KOPT-K1 (cell line): ENCODE measurements around the gene TNIK.
"Not testable (repeated sequence)": the region's sequence is repeated elsewhere in the genome, so short reads cannot be mapped to it uniquely, and the experiment has no call there.

Source experiments
- H3K27ac ChIP-seq: fragments of 200-600 bp; sonication (generic); 2 replicates; pipeline ENCODE4 v1.5.1; 2016; ENCODE audit warnings: antibody characterized with exemption, mild to moderate bottlenecking, low read depth, low read length; ENCODE audit not compliant: poor library complexity, severe bottlenecking
- H3K36me3 ChIP-seq: fragments of 200-600 bp; sonication (generic); 2 replicates; pipeline ENCODE4 v1.5.1; 2017; ENCODE audit warnings: antibody characterized with exemption, mild to moderate bottlenecking, low read length, moderate library complexity; ENCODE audit not compliant: insufficient read depth
- H3K9me3 ChIP-seq: fragments of 200-600 bp; sonication (generic); 2 replicates; pipeline ENCODE4 v1.5.1; 2017; ENCODE audit warnings: antibody characterized with exemption, low read length, mild to moderate bottlenecking; ENCODE audit not compliant: insufficient read depth, poor library complexity, severe bottlenecking

TNIK gene

GRCh38 chr3:171312741-171313140, 147.5 kb downstream of the TNIK start:
- Histone ChIP-seq H3K36me3 (no peaks in the 10 kb centered on the region), H3K9me3 (no peaks in the 10 kb centered on the region), H3K27ac (no peak overlapping the region)

GRCh38 chr3:171311784-171312183, 148.4 kb downstream of the TNIK start:
- H3K27ac ChIP-seq: no peak overlapping the region
- H3K9me3 ChIP-seq: no peaks in the 10 kb centered on the region
- H3K36me3 ChIP-seq: no peaks in the 10 kb centered on the region

GRCh38 chr3:171309906-171310359, 150.3 kb downstream of the TNIK start:
- no peaks in the 10 kb centered on the region for H3K36me3 ChIP-seq
- no peak overlapping the region for H3K27ac ChIP-seq
- no peaks in the 10 kb centered on the region for H3K9me3 ChIP-seq

GRCh38 chr3:171307988-171308387, 152.2 kb downstream of the TNIK start:
- Histone ChIP-seq H3K27ac (no peak overlapping the region), H3K9me3 (no peaks in the 10 kb centered on the region), H3K36me3 (no peaks in the 10 kb centered on the region)

GRCh38 chr3:171307046-171307585, 153.1 kb downstream of the TNIK start:
- Histone ChIP-seq H3K27ac (no peak overlapping the region), H3K36me3 (no peaks in the 10 kb centered on the region), H3K9me3 (no peaks in the 10 kb centered on the region)

- no peaks in the 10 kb centered on the region for H3K36me3 ChIP-seq
- H3K9me3 ChIP-seq: no peaks in the 10 kb centered on the region
- no peak overlapping the region for H3K27ac ChIP-seq
These were observed 153.6 kb downstream of the TNIK start for GRCh38 chr3:171306631-171307030.

GRCh38 chr3:171305823-171306222, 154.4 kb downstream of the TNIK start:
- H3K27ac ChIP-seq, H3K9me3 ChIP-seq, H3K36me3 ChIP-seq: not testable (repeated sequence)

- not testable (repeated sequence) for H3K9me3 ChIP-seq, H3K36me3 ChIP-seq, H3K27ac ChIP-seq
These were observed 155.7 kb downstream of the TNIK start for GRCh38 chr3:171304498-171304897.

- H3K36me3 ChIP-seq, H3K27ac ChIP-seq, H3K9me3 ChIP-seq: not testable (repeated sequence)
These were observed 156.2 kb downstream of the TNIK start for GRCh38 chr3:171304017-171304416.

- Histone ChIP-seq H3K27ac (no peak overlapping the region), H3K9me3 (no peaks in the 10 kb centered on the region), H3K36me3 (no peaks in the 10 kb centered on the region)
These were observed 158.2 kb downstream of the TNIK start for GRCh38 chr3:171301998-171302397.

GRCh38 chr3:171301002-171301401, 159.2 kb downstream of the TNIK start:
- no peaks in the 10 kb centered on the region for H3K9me3 ChIP-seq
- no peaks in the 10 kb centered on the region for H3K36me3 ChIP-seq
- no peak overlapping the region for H3K27ac ChIP-seq

GRCh38 chr3:171297951-171298350, 162.3 kb downstream of the TNIK start:
- Histone ChIP-seq H3K9me3 (no peaks in the 10 kb centered on the region), H3K27ac (no peak overlapping the region), H3K36me3 (no peaks in the 10 kb centered on the region)

GRCh38 chr3:171297207-171297606, 163.0 kb downstream of the TNIK start:
- H3K9me3 ChIP-seq: no peaks in the 10 kb centered on the region
- no peaks in the 10 kb centered on the region for H3K36me3 ChIP-seq
- H3K27ac ChIP-seq: no peak overlapping the region

GRCh38 chr3:171295484-171296373, 164.5 kb downstream of the TNIK start:
- Histone ChIP-seq H3K27ac (no peak overlapping the region), H3K36me3 (no peaks in the 10 kb centered on the region)

GRCh38 chr3:171293142-171293782, 166.9 kb downstream of the TNIK start:
- no peaks in the 10 kb centered on the region for H3K36me3 ChIP-seq
- H3K27ac ChIP-seq: no peak overlapping the region
- no peaks in the 10 kb centered on the region for H3K9me3 ChIP-seq

More at GRCh38 chr3:171295484-171296373, 164.5 kb downstream of the TNIK start:
- H3K9me3 ChIP-seq: no peaks in the 10 kb centered on the region
